ENCODE measurements around the gene DDX3X.
"Not testable (repeated sequence)": the region's sequence is repeated elsewhere in the genome, so short reads cannot be mapped to it uniquely, and the experiment has no call there.

DDX3X gene

DNA sequence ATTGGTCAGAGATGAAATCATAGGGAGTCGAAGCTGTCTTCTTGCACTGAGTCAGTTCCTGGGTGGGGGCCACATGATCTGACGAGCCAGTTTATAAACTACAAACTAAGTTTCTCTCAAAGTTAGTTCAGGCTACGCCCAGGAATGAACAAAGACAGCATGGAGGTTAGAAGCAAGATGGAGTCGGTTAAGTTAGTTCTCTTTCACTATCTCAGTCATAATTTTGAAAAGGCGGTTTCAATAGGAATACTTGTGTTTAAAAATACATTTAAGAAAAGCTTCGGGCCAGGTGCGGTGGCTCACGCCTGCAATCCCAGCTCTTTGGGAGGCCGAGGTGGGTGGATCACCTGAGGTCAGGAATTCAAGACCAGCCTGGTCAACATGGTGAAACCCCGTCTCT lies 77.3 kb downstream of the DDX3X start:
- DNase-seq (ENCODE audit: extremely low read depth in 1 of 2, low read depth in 1 of 2) = not testable (repeated sequence)

DNA sequence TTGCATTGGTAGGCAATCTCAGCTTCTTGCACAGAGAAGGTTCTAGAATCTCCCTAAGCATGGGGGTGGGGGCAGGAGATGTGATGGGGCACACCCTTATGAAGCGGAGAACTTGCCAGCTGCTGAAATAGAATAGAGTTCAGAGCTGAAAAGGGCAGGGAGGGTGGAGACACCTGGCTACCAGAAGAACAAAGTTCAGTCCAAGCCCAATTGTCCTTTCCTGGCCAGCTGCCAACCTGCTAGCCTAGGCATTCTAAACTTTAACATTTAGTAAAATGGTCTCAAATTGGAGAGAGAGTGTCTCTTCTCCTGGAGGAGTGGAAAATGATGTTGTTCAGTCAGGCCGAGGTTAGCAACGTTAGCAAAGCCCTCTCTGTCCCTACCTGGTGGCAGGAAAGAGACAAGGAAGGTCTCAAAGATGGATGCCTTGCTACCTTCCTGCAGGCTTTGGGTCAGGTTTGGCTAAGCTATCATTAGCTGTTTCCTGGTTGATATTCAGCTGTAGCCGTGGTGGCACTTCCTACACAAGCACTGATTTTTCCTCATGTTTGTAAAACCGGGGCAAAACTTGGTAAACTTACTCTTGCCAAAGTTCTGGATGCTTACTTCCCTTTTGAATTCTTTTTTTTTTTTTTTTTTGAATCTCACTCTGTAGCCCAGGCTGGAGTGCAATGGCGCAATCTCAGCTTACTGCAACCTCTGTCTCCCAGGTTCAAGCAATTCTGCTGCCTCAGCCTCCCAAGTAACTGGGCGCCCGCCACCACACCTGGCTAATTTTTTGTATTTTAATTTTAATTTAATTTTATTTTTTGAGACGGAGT lies 78.5 kb downstream of the DDX3X start:
- DNase-seq (ENCODE audit: extremely low read depth in 1 of 2, low read depth in 1 of 2) = no peak
